H9 (cell line): ENCODE data around the gene SDK1. TPM values are rescaled to one million over a fixed set of nuclear protein-coding genes. Genes with fewer than 3 reads are reported as not detected.

ENCODE experiments used
- DNase-seq: peaks from one replicate; pipeline ENCODE4 v3.0.0-alpha.2; 2017
- H2AFZ ChIP-seq: one replicate; pipeline ENCODE4 v1.6.1; 2013; ENCODE audit warnings: mild to moderate bottlenecking, low read length, control low read depth, moderate library complexity
- H2AK5ac ChIP-seq: 2 replicates; pipeline ENCODE4 v1.6.1; 2013; ENCODE audit warnings: low read length, control low read depth, mixed read lengths; ENCODE audit not compliant: insufficient read length
- H2BK120ac ChIP-seq: one replicate; pipeline ENCODE4 v1.6.1; 2013; ENCODE audit warnings: low read depth, mild to moderate bottlenecking, low read length, control low read depth, inconsistent platforms; ENCODE audit not compliant: poor library complexity, severe bottlenecking
- H2BK12ac ChIP-seq: 2 replicates; pipeline ENCODE4 v1.6.1; 2013; ENCODE audit warnings: low read length, control low read depth, mixed read lengths, low read depth; ENCODE audit not compliant: insufficient read length
- H2BK15ac ChIP-seq: 2 replicates; pipeline ENCODE4 v1.6.1; 2013; ENCODE audit warnings: low read depth, low read length, control low read depth
- H2BK20ac ChIP-seq: one replicate; pipeline ENCODE4 v1.6.1; 2013; ENCODE audit warnings: low read depth, mild to moderate bottlenecking, low read length, control low read depth, inconsistent platforms; ENCODE audit not compliant: poor library complexity, severe bottlenecking
- H2BK5ac ChIP-seq: 2 replicates; pipeline ENCODE4 v1.6.1; 2013; ENCODE audit warnings: low read length, control low read depth, mixed read lengths; ENCODE audit not compliant: insufficient read length
- H3K14ac ChIP-seq: 2 replicates; pipeline ENCODE4 v1.6.1; 2013; ENCODE audit warnings: low read length, control low read depth; ENCODE audit not compliant: insufficient read depth
- H3K18ac ChIP-seq: 2 replicates; pipeline ENCODE4 v1.6.1; 2013; ENCODE audit warnings: low read depth, mild to moderate bottlenecking, mixed read lengths, low read length, control low read depth; ENCODE audit not compliant: insufficient read length
- H3K23ac ChIP-seq: 2 replicates; pipeline ENCODE4 v1.6.1; 2013; ENCODE audit warnings: low read length, control low read depth, mixed read lengths, low read depth; ENCODE audit not compliant: insufficient read length
- H3K23me2 ChIP-seq: 2 replicates; pipeline ENCODE4 v1.6.1; 2013; ENCODE audit warnings: low read depth, mild to moderate bottlenecking, mixed read lengths, low read length, control low read depth; ENCODE audit not compliant: insufficient read length, poor library complexity, severe bottlenecking
- H3K27ac ChIP-seq: 2 replicates; pipeline ENCODE4 v1.5.1; 2013; ENCODE audit warnings: low read length, control low read depth, mixed read lengths, low read depth; ENCODE audit not compliant: insufficient read length
- H3K27me3 ChIP-seq: 2 replicates; pipeline ENCODE4 v1.6.1; 2013; ENCODE audit warnings: low read length, control low read depth, inconsistent platforms; ENCODE audit not compliant: insufficient read depth
- H3K4ac ChIP-seq: 2 replicates; pipeline ENCODE4 v1.6.1; 2013; ENCODE audit warnings: low read depth, mild to moderate bottlenecking, control low read depth, inconsistent platforms, low read length, moderate library complexity
- H3K4me1 ChIP-seq: 2 replicates; pipeline ENCODE4 v1.6.1; 2013; ENCODE audit warnings: low read length, control low read depth, inconsistent platforms; ENCODE audit not compliant: insufficient read depth
- H3K4me2 ChIP-seq: 2 replicates; pipeline ENCODE4 v1.6.1; 2013; ENCODE audit warnings: low read length, control low read depth, mixed read lengths; ENCODE audit not compliant: insufficient read length, insufficient read depth
- H3K56ac ChIP-seq: 2 replicates; pipeline ENCODE4 v1.6.1; 2013; ENCODE audit warnings: low read depth, mild to moderate bottlenecking, mixed read lengths, low read length, control low read depth; ENCODE audit not compliant: insufficient read length
- H3K79me1 ChIP-seq: 2 replicates; pipeline ENCODE4 v1.6.1; 2013; ENCODE audit warnings: low read depth, mild to moderate bottlenecking, moderate library complexity, low read length, control low read depth, inconsistent platforms; ENCODE audit not compliant: insufficient read depth, poor library complexity, severe bottlenecking
- H3K79me2 ChIP-seq: 2 replicates; pipeline ENCODE4 v1.6.1; 2013; ENCODE audit warnings: low read length, control low read depth, inconsistent platforms; ENCODE audit not compliant: insufficient read depth
- H3K9ac ChIP-seq: 2 replicates; pipeline ENCODE4 v1.6.1; 2013; ENCODE audit warnings: low read length, control low read depth, mixed read lengths; ENCODE audit not compliant: insufficient read length; ENCODE audit errors: extremely low read depth
- H3K9me3 ChIP-seq: one replicate; pipeline ENCODE4 v1.6.1; 2013; ENCODE audit warnings: low read depth, low read length, inconsistent platforms; ENCODE audit not compliant: control insufficient read depth
- H3T11ph ChIP-seq: one replicate; pipeline ENCODE4 v1.6.1; 2013; ENCODE audit warnings: mild to moderate bottlenecking, low read length, control low read depth, inconsistent platforms
- H4K20me1 ChIP-seq: one replicate; pipeline ENCODE4 v1.6.1; 2013; ENCODE audit not compliant: control insufficient read depth, insufficient read length, insufficient read depth
- H4K5ac ChIP-seq: 2 replicates; pipeline ENCODE4 v1.6.1; 2013; ENCODE audit warnings: low read depth, mild to moderate bottlenecking, mixed read lengths, low read length, control low read depth; ENCODE audit not compliant: insufficient read length
- H4K8ac ChIP-seq: replicated peaks from 2 replicates; pipeline ENCODE4 v1.6.1; 2013; ENCODE audit warnings: low read length, control low read depth, mixed read lengths, low read depth; ENCODE audit not compliant: insufficient read length
- H4K91ac ChIP-seq: 2 replicates; pipeline ENCODE4 v1.6.1; 2013; ENCODE audit warnings: low read depth, mild to moderate bottlenecking, moderate library complexity, mixed read lengths, low read length, control low read depth; ENCODE audit not compliant: insufficient read length
- H3K27ac Mint-ChIP-seq, 3 experiments: 2 replicates in 2 of 3; 3 replicates in 1 of 3; pipeline ENCODE4 v1.8.0; 2020 to 2021; ENCODE audit warnings: mixed read lengths in 3 of 3, mild to moderate bottlenecking in 1 of 3, moderate library complexity in 1 of 3
- H3K27me3 Mint-ChIP-seq: 2 replicates; pipeline ENCODE4 v1.8.0; 2021; ENCODE audit warnings: low read depth, mild to moderate bottlenecking, moderate library complexity, mixed read lengths
- H3K36me3 Mint-ChIP-seq, 3 experiments: 2 replicates in 2 of 3; 3 replicates in 1 of 3; pipeline ENCODE4 v1.8.0; 2020 to 2021; ENCODE audit warnings: low read depth in 3 of 3, mixed read lengths in 3 of 3; ENCODE audit not compliant: insufficient read depth in 1 of 3
- H3K4me1 Mint-ChIP-seq, 2 experiments: 2 replicates each; pipeline ENCODE4 v1.8.0; 2020; ENCODE audit warnings: mixed read lengths in 2 of 2
- H3K4me3 Mint-ChIP-seq, 2 experiments: 2 replicates in 1 of 2; 3 replicates in 1 of 2; pipeline ENCODE4 v1.8.0; 2020 to 2021; ENCODE audit warnings: mild to moderate bottlenecking in 2 of 2, mixed read lengths in 2 of 2, moderate library complexity in 1 of 2
- H3K9me3 Mint-ChIP-seq, 2 experiments: 2 replicates in 1 of 2; 3 replicates in 1 of 2; pipeline ENCODE4 v1.8.0; 2020; ENCODE audit warnings: mild to moderate bottlenecking in 2 of 2, mixed read lengths in 2 of 2, moderate library complexity in 1 of 2
- CTCF ChIP-seq: fragments of 200-600 bp; sonication (generic); conservative IDR thresholded peaks from 3 replicates; pipeline ENCODE4 v1.8.0; 2021; ENCODE audit warnings: antibody characterized with exemption, mild to moderate bottlenecking
- WGBS: extraction: QIAGEN DNeasy Blood & Tissue Kit; methylation state at CpG from one replicate; pipeline ENCODE4 v1.1.7; 2013; ENCODE audit warnings: missing lambda C conversion rate, low lambda C conversion rate, mixed read lengths; ENCODE audit not compliant: insufficient read length; ENCODE audit errors: extremely low coverage; 5-methylcytosine and 5-hydroxymethylcytosine counted together
- total RNA-seq: library from RNA; stranded (reverse); gene quantifications from 2 replicates; pipeline ENCODE4 v1.2.1, GENCODE V29; 2021

The SDK1 gene
- total RNA-seq, 1 experiment from 2014 or later, result 8.7 TPM

- H3K18ac ChIP-seq, result no peak overlapping the region
- no peaks in the 10 kb centered on the region for H4K20me1 ChIP-seq
- no peak for DNase-seq
- no CpG with 5 or more reads among the region's 7 CpGs for WGBS
- H3K9ac ChIP-seq, result no peak overlapping the region
- peaks cover 2 to 3% of the 10 kb centered on the region in 2 experiments; a peak in 2 of 5 replicates for H3K9me3 Mint-ChIP-seq
- no peak overlapping the region for H3K4me2 ChIP-seq
- no peak overlapping the region for H2BK15ac ChIP-seq
- no peaks in the 10 kb centered on the region; the same call in 1 of the 2 replicates for H3K4me1 ChIP-seq
- no peak overlapping the region for H4K91ac ChIP-seq
- no peak overlapping the region for H2BK120ac ChIP-seq
- H2AFZ ChIP-seq, result no peak overlapping the region
- no peak overlapping the region for H4K5ac ChIP-seq
- no peaks in the 10 kb centered on the region for H3K27me3 ChIP-seq
- H3K56ac ChIP-seq, result no peak overlapping the region
- H2BK20ac ChIP-seq, result no peak overlapping the region
- no peak overlapping the region for H4K8ac ChIP-seq
- H3K4ac ChIP-seq, result no peak overlapping the region
- no peaks in the 10 kb centered on the region for H3K27me3 Mint-ChIP-seq
- no peak overlapping the region for H3K4me3 Mint-ChIP-seq
- no peak overlapping the region for H2BK5ac ChIP-seq
- no peak overlapping the region; a peak in 1 of 7 replicates for H3K27ac Mint-ChIP-seq
- H3T11ph ChIP-seq, result no peak overlapping the region
- no peaks in the 10 kb centered on the region for H3K23me2 ChIP-seq
- H2AK5ac ChIP-seq, result no peak overlapping the region
- H3K14ac ChIP-seq, result no peak overlapping the region
- H3K79me2 ChIP-seq, result no peaks in the 10 kb centered on the region
- no peak overlapping the region for H3K23ac ChIP-seq
- TF ChIP-seq CTCF, result no peak
- H3K4me1 Mint-ChIP-seq, result peaks cover 13 to 26% of the 10 kb centered on the region in 2 experiments
- H3K36me3 Mint-ChIP-seq, result peaks cover 0 to 7% (median 3%) of the 10 kb centered on the region in 3 experiments; a peak in 3 of 7 replicates
- H3K27ac ChIP-seq, result no peak overlapping the region
- H2BK12ac ChIP-seq, result no peak overlapping the region
- H3K79me1 ChIP-seq, result no peaks in the 10 kb centered on the region
- H3K9me3 ChIP-seq, result no peaks in the 10 kb centered on the region
Measured at GRCh38 chr7:3912291-3912690, 611.2 kb downstream of the SDK1 start.
